GM21447 (cell line): ENCODE data around the gene LRP1-AS.

Source experiments
- ATAC-seq: cut with Tn5 transposase; IDR thresholded peaks from one replicate; pipeline ENCODE4 v1.9.1; 2021; ENCODE audit not compliant: unreplicated experiment

Gene LRP1-AS

GRCh38 chr12:57146961-57147944, at the start of gene LRP1-AS:
TSS of gene LRP1-AS (minus strand) at chr12:57147619.
- ATAC-seq = no peak

GRCh38 chr12:57196956-57197355, 49.5 kb upstream of the LRP1-AS start:
- ATAC-seq = no peak

GRCh38 chr12:57196439-57196838, 49.0 kb upstream of the LRP1-AS start:
- ATAC-seq = no peak

GRCh38 chr12:57195611-57196371, 48.4 kb upstream of the LRP1-AS start:
- no peak for ATAC-seq

- no peak for ATAC-seq
These were observed 47.8 kb upstream of the LRP1-AS start for GRCh38 chr12:57195186-57195585.

- no peak for ATAC-seq
These were observed 46.8 kb upstream of the LRP1-AS start for GRCh38 chr12:57194253-57194652.

- no peak for ATAC-seq
These were observed 46.4 kb upstream of the LRP1-AS start for GRCh38 chr12:57193706-57194245.

- ATAC-seq = no peak
These were observed 45.5 kb upstream of the LRP1-AS start for GRCh38 chr12:57192920-57193319.

GRCh38 chr12:57191410-57191809, 44.0 kb upstream of the LRP1-AS start:
- ATAC-seq = no peak

- ATAC-seq = no peak
These were observed 43.4 kb upstream of the LRP1-AS start for GRCh38 chr12:57190821-57191220.

- ATAC-seq = no peak
These were observed 42.6 kb upstream of the LRP1-AS start for GRCh38 chr12:57190037-57190436.

- no peak for ATAC-seq
These were observed 40.6 kb upstream of the LRP1-AS start for GRCh38 chr12:57188090-57188425.

- ATAC-seq = no peak
These were observed 40.0 kb upstream of the LRP1-AS start for GRCh38 chr12:57187222-57188089.

GRCh38 chr12:57185906-57186508, 38.6 kb upstream of the LRP1-AS start:
- no peak for ATAC-seq

- no peak for ATAC-seq
These were observed 38.0 kb upstream of the LRP1-AS start for GRCh38 chr12:57185403-57185802.

GRCh38 chr12:57183939-57184725, 36.7 kb upstream of the LRP1-AS start:
- ATAC-seq = no peak

- ATAC-seq = peak; percentile 94
These were observed 35.6 kb upstream of the LRP1-AS start for GRCh38 chr12:57182918-57183575.

- no peak for ATAC-seq
These were observed 34.2 kb upstream of the LRP1-AS start for GRCh38 chr12:57181561-57182155.

GRCh38 chr12:57181072-57181471, 33.7 kb upstream of the LRP1-AS start:
- no peak for ATAC-seq
